ENCODE data around the gene SIN3A. TPM values are rescaled to one million over a fixed set of nuclear protein-coding genes. Genes with fewer than 3 reads are reported as not detected.

Gene SIN3A
- total RNA-seq, 1 experiment from 2014 or later, result 45.5 TPM

GRCh38 chr15:75356517-75356916 is 95.0 kb downstream of the SIN3A start:
- intact Hi-C loops (cut with micrococcal nuclease), result no loop called here
- no TSS peak for BruUV-seq (replicated peaks)
- Mint-ChIP-seq H3K27ac (ENCODE audit: low read depth, unreplicated experiment) (no peak overlapping the region), H3K4me1 (ENCODE audit: insufficient read depth, unreplicated experiment) (no peaks in the 10 kb centered on the region), H3K36me3 (ENCODE audit: insufficient read depth, unreplicated experiment) (peaks cover 41% of the 10 kb centered on the region), H3K27me3 (ENCODE audit: insufficient read depth, unreplicated experiment) (no peaks in the 10 kb centered on the region), H3K4me3 (ENCODE audit: unreplicated experiment) (no peak overlapping the region), H3K9me3 (ENCODE audit: unreplicated experiment) (no peaks in the 10 kb centered on the region)
- ChIA-PET POLR2A (interaction anchor here (1.5 kb wide), 1 partner anchor 10 kb away, joined by 3 read pairs; no protein-coding TSS in a partner anchor), CTCF (interaction anchor here (0.6 to 3.1 kb wide), 2 partner anchors 11 to 41 kb away, joined by 3 to 11 read pairs; partner anchors contain the start of gene MAN2C1)
- no peak for TF ChIP-seq CTCF (IDR thresholded peaks at IDR 0.05; ENCODE audit: unreplicated experiment)
- no peak for DNase-seq (ENCODE audit: unreplicated experiment)

- H3K4me3 Mint-ChIP-seq (ENCODE audit: unreplicated experiment), result no peak overlapping the region
- H3K27ac Mint-ChIP-seq (ENCODE audit: low read depth, unreplicated experiment), result no peak overlapping the region
Observed at GRCh38 chr15:75356006-75356405, 95.5 kb downstream of the SIN3A start.

DNA sequence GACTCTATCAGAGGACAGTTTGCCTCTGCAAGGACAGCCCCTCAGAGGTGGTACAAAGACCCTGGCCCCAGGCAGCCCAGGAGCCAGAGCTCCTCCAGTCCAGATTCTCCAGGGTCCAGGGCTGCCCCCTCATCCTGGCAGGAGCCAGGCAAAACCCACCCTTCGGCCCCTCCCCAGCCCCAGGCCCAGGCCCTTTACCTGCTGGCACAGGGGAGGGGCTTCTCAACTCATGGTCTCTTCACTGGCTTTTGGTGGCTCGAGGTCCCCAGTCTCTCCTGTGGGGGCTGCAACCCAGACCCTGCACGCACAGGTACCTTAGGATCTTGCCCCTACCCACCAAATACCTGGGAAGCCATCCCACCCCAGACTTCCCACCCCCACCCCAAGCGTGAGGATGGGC is 96.1 kb downstream of the SIN3A start:
- Mint-ChIP-seq H3K9me3 (ENCODE audit: unreplicated experiment) (no peaks in the 10 kb centered on the region), H3K36me3 (ENCODE audit: insufficient read depth, unreplicated experiment) (peaks cover 48% of the 10 kb centered on the region), H3K27me3 (ENCODE audit: insufficient read depth, unreplicated experiment) (no peaks in the 10 kb centered on the region), H3K4me3 (ENCODE audit: unreplicated experiment) (no peak overlapping the region), H3K4me1 (ENCODE audit: insufficient read depth, unreplicated experiment) (no peaks in the 10 kb centered on the region), H3K27ac (ENCODE audit: low read depth, unreplicated experiment) (no peak overlapping the region)
- no TSS peak for BruUV-seq (replicated peaks)
- intact Hi-C loops (cut with micrococcal nuclease), result no loop called here
- TF ChIP-seq CTCF (IDR thresholded peaks at IDR 0.05; ENCODE audit: unreplicated experiment), result no peak
- DNase-seq (ENCODE audit: unreplicated experiment), result no peak
- ChIA-PET CTCF (interaction anchor here (3.1 kb wide), 1 partner anchor 12 kb away, joined by 11 read pairs; the partner anchor contains the start of gene MAN2C1), POLR2A (interaction anchor here (1.5 kb wide), 1 partner anchor 11 kb away, joined by 3 read pairs; no protein-coding TSS in a partner anchor)

More at GRCh38 chr15:75356006-75356405, 95.5 kb downstream of the SIN3A start:
- intact Hi-C loops (cut with micrococcal nuclease), result no loop called here
- Mint-ChIP-seq H3K36me3 (ENCODE audit: insufficient read depth, unreplicated experiment) (peaks cover 46% of the 10 kb centered on the region), H3K9me3 (ENCODE audit: unreplicated experiment) (no peaks in the 10 kb centered on the region), H3K4me1 (ENCODE audit: insufficient read depth, unreplicated experiment) (no peaks in the 10 kb centered on the region), H3K27me3 (ENCODE audit: insufficient read depth, unreplicated experiment) (no peaks in the 10 kb centered on the region)
- POLR2A ChIA-PET, result interaction anchor here (1.5 kb wide), 1 partner anchor 11 kb away, joined by 3 read pairs; no protein-coding TSS in a partner anchor
- no peak for DNase-seq (ENCODE audit: unreplicated experiment)
- CTCF ChIA-PET, result interaction anchor here (3.1 kb wide), 1 partner anchor 11 kb away, joined by 11 read pairs; the partner anchor contains the start of gene MAN2C1
- no TSS peak for BruUV-seq (replicated peaks)
- no peak for TF ChIP-seq CTCF (IDR thresholded peaks at IDR 0.05; ENCODE audit: unreplicated experiment)

DNA sequence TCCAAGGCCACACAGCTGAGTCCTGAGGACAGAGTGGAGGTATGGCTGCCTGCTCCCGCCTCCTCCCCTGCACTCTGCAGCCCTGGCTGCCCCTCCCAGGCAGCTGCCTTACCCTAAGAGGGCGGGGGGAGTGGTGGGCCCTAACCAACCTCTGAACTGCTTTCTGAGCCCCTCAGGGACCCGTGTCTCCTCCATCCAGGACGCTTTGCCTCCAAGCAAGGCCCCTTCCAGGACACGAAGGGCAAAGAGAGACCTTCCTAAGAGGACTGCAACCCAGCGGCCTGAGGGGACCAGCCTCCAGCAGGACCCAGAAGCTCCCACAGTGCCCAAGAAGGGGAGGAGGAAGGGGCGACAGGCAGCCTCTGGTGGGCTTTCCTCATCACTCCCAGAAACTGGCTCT is 97.0 kb downstream of the SIN3A start:
- Mint-ChIP-seq H3K27ac (ENCODE audit: low read depth, unreplicated experiment) (no peak overlapping the region), H3K27me3 (ENCODE audit: insufficient read depth, unreplicated experiment) (no peaks in the 10 kb centered on the region), H3K4me3 (ENCODE audit: unreplicated experiment) (no peak overlapping the region), H3K36me3 (ENCODE audit: insufficient read depth, unreplicated experiment) (peaks cover 48% of the 10 kb centered on the region), H3K9me3 (ENCODE audit: unreplicated experiment) (no peaks in the 10 kb centered on the region), H3K4me1 (ENCODE audit: insufficient read depth, unreplicated experiment) (no peaks in the 10 kb centered on the region)
- BruUV-seq (replicated peaks), result no TSS peak
- ChIA-PET POLR2A (interaction anchor here (1.8 kb wide), 1 partner anchor 14 kb away, joined by 5 read pairs; the partner anchor contains the start of gene MAN2C1), CTCF (interaction anchor here (2.4 to 3.1 kb wide), 2 partner anchors 13 kb away, joined by 11 to 23 read pairs; partner anchors contain the start of gene MAN2C1)
- TF ChIP-seq CTCF (IDR thresholded peaks at IDR 0.05; ENCODE audit: unreplicated experiment), result no peak
- intact Hi-C loops (cut with micrococcal nuclease), result no loop called here
- DNase-seq (ENCODE audit: unreplicated experiment), result no peak

Data from MCF 10A (cell line).